C4-2B (cell line): Measurements from ENCODE around the gene KL.

Experiments used
- CTCF ChIP-seq: fragments of 450-650 bp; conservative IDR thresholded peaks from 2 replicates; pipeline ENCODE4 v1.5.1; 2017; ENCODE audit warnings: mild to moderate bottlenecking
- ZFX ChIP-seq: fragments of 450-650 bp; IDR thresholded peaks from 2 replicates; pipeline ENCODE4 v1.6.1; 2017

GRCh38 chr13:32978278-32978677, 37.9 kb upstream of the KL start:
- TF ChIP-seq CTCF, result no peak
- no peak for TF ChIP-seq ZFX
